H1 (cell line): ENCODE data around the gene ARID4A. TPM values are rescaled to one million over a fixed set of nuclear protein-coding genes. Genes with fewer than 3 reads are reported as not detected.

Source experiments
- CTCF ChIA-PET: fragments of 300-600 bp; sonication (Branson Sonifier 250); formaldehyde crosslinking; loops from one replicate; lab custom pipeline; 2021; ENCODE audit not compliant: partially characterized antibody; lab: Charles Lee
- POLR2A ChIA-PET: fragments of 300-600 bp; sonication (Branson Sonifier 250); formaldehyde crosslinking; loops from one replicate; lab custom pipeline; 2021; ENCODE audit warnings: inconsistent platforms; ENCODE audit not compliant: partially characterized antibody; lab: Charles Lee
- DNase-seq, 2 experiments: peaks; one replicate each; pipeline versions ENCODE4 v3.0.0 to v3.0.0-alpha.2; 2010 to 2022; ENCODE audit warnings: low spot score in 2 of 2, low read depth in 1 of 2, mixed read lengths in 1 of 2
- FAIRE-seq: peaks from 2 replicates; lab custom pipeline; 2011; peaks lifted over from hg19 to GRCh38; lab: Jason Lieb, UNC
- H2AFZ ChIP-seq: 2 replicates; pipeline ENCODE4 v1.8.1; 2012; ENCODE audit warnings: low read length, inconsistent platforms
- H2AK5ac ChIP-seq: 2 replicates; pipeline ENCODE4 v1.6.1; 2013; ENCODE audit warnings: low read depth, low read length
- H2BK120ac ChIP-seq: replicated peaks from 2 replicates; pipeline ENCODE3; 2013; ENCODE audit warnings: low read depth, low read length, inconsistent platforms
- H2BK12ac ChIP-seq: 2 replicates; pipeline ENCODE4 v1.6.1; 2013; ENCODE audit warnings: low read depth, low read length
- H2BK15ac ChIP-seq: 2 replicates; pipeline ENCODE4 v1.6.1; 2013; ENCODE audit warnings: low read length
- H2BK20ac ChIP-seq: 2 replicates; pipeline ENCODE4 v1.6.1; 2013; ENCODE audit warnings: low read length
- H2BK5ac ChIP-seq: 2 replicates; pipeline ENCODE4 v1.6.1; 2013; ENCODE audit warnings: low read depth, low read length
- H3K14ac ChIP-seq: 2 replicates; pipeline ENCODE4 v1.6.1; 2013; ENCODE audit warnings: inconsistent platforms; ENCODE audit not compliant: insufficient read length
- H3K18ac ChIP-seq: 2 replicates; pipeline ENCODE4 v1.6.1; 2013; ENCODE audit warnings: low read length; ENCODE audit errors: extremely low read depth
- H3K23ac ChIP-seq: 2 replicates; pipeline ENCODE4 v1.6.1; 2013; ENCODE audit warnings: inconsistent platforms; ENCODE audit not compliant: insufficient read length
- H3K23me2 ChIP-seq: 2 replicates; pipeline ENCODE4 v1.6.1; 2013; ENCODE audit warnings: low read depth, low read length
- H3K27ac ChIP-seq: 2 replicates; pipeline ENCODE4 v1.6.1; 2011; ENCODE audit warnings: low read depth, low read length, inconsistent platforms
- H3K27me3 ChIP-seq, 4 experiments: replicated peaks in 1 of 4; 1 replicate in 1 of 4; 2 replicates in 3 of 4; pipeline versions ENCODE4 v1.6.1 to v1.8.1; 2011 to 2013; ENCODE audit warnings: low read length in 3 of 4, mild to moderate bottlenecking in 3 of 4, inconsistent platforms in 2 of 4, mixed read lengths in 2 of 4, moderate library complexity in 1 of 4; ENCODE audit not compliant: control insufficient read depth in 3 of 4, insufficient read depth in 3 of 4; ENCODE audit errors: extremely low read depth in 1 of 4
- H3K36me3 ChIP-seq, 4 experiments: 2 replicates each; pipeline versions ENCODE4 v1.6.1 to v1.8.1; 2011 to 2013; ENCODE audit warnings: mild to moderate bottlenecking in 4 of 4, low read length in 3 of 4, moderate library complexity in 2 of 4, control low read depth in 1 of 4, inconsistent platforms in 1 of 4; ENCODE audit not compliant: insufficient read depth in 4 of 4, control insufficient read depth in 2 of 4
- H3K4ac ChIP-seq: replicated peaks from 2 replicates; pipeline ENCODE3; 2013; ENCODE audit warnings: low read length, low read depth, mixed read lengths, inconsistent platforms; ENCODE audit not compliant: insufficient read length
- H3K4me1 ChIP-seq, 4 experiments: replicated peaks in 1 of 4; 1 replicate in 1 of 4; 2 replicates in 3 of 4; pipeline versions ENCODE4 v1.6.1 to v1.8.1; 2011 to 2013; ENCODE audit warnings: low read length in 3 of 4, inconsistent platforms in 2 of 4, mixed read lengths in 1 of 4; ENCODE audit not compliant: insufficient read depth in 4 of 4, control insufficient read depth in 3 of 4
- H3K4me2 ChIP-seq, 2 experiments: 2 replicates each; pipeline versions ENCODE4 v1.6.1 to v1.8.1; 2011 to 2013; ENCODE audit warnings: low read depth in 2 of 2, low read length in 2 of 2, control low read depth in 1 of 2, inconsistent platforms in 1 of 2, mild to moderate bottlenecking in 1 of 2; ENCODE audit not compliant: insufficient read depth in 1 of 2
- H3K4me3 ChIP-seq, 4 experiments: fragments of 200-600, 300-600 bp in 1 of 4; sonication (generic), shearing (Covaris generic), sonication (Bioruptor Twin) in 1 of 4; 2 replicates each; pipeline versions ENCODE4 v1.5.1 to v1.8.1; 2011 to 2016; ENCODE audit warnings: low read length in 4 of 4, low read depth in 3 of 4, control low read depth in 2 of 4, inconsistent platforms in 2 of 4, mild to moderate bottlenecking in 2 of 4, mixed read lengths in 1 of 4, moderate library complexity in 1 of 4; ENCODE audit not compliant: insufficient read depth in 2 of 4; ENCODE audit errors: extremely low read depth in 1 of 4
- H3K56ac ChIP-seq: replicated peaks from 2 replicates; pipeline ENCODE3; 2013; ENCODE audit warnings: low read depth, mild to moderate bottlenecking, mixed read lengths, low read length, inconsistent platforms; ENCODE audit not compliant: insufficient read length
- H3K79me1 ChIP-seq: 2 replicates; pipeline ENCODE4 v1.6.1; 2013; ENCODE audit warnings: low read depth, low read length, control low read depth
- H3K79me2 ChIP-seq, 2 experiments: 2 replicates each; pipeline versions ENCODE4 v1.6.1 to v1.8.1; 2012 to 2013; ENCODE audit warnings: low read length in 2 of 2, mild to moderate bottlenecking in 2 of 2, inconsistent platforms in 1 of 2; ENCODE audit not compliant: insufficient read depth in 2 of 2, control insufficient read depth in 1 of 2
- H3K9ac ChIP-seq, 4 experiments: replicated peaks in 1 of 4; 1 replicate in 1 of 4; 2 replicates in 3 of 4; pipeline versions ENCODE4 v1.6.1 to v1.8.1; 2011 to 2013; ENCODE audit warnings: low read depth in 3 of 4, low read length in 3 of 4, control low read depth in 2 of 4, mild to moderate bottlenecking in 2 of 4, moderate library complexity in 2 of 4, inconsistent platforms in 1 of 4; ENCODE audit errors: extremely low read depth in 1 of 4
- H3K9me3 ChIP-seq, 2 experiments: 2 replicates each; pipeline versions ENCODE4 v1.6.1 to v1.8.1; 2012 to 2013; ENCODE audit warnings: mild to moderate bottlenecking in 2 of 2, moderate library complexity in 2 of 2, control low read depth in 1 of 2, inconsistent platforms in 1 of 2, low read depth in 1 of 2, low read length in 1 of 2, mixed read lengths in 1 of 2; ENCODE audit not compliant: insufficient read depth in 2 of 2
- H4K20me1 ChIP-seq, 2 experiments: replicated peaks in 1 of 2; 2 replicates each; pipeline versions ENCODE3 to v1.8.1; 2011 to 2013; ENCODE audit warnings: inconsistent platforms in 2 of 2, low read length in 2 of 2, mild to moderate bottlenecking in 1 of 2; ENCODE audit not compliant: insufficient read depth in 2 of 2, control insufficient read depth in 1 of 2
- H4K5ac ChIP-seq: 2 replicates; pipeline ENCODE4 v1.6.1; 2013; ENCODE audit warnings: low read length, low read depth, mixed read lengths, inconsistent platforms; ENCODE audit not compliant: insufficient read length
- H4K8ac ChIP-seq: 2 replicates; pipeline ENCODE4 v1.8.0; 2013; ENCODE audit warnings: mild to moderate bottlenecking, moderate library complexity, low read length, inconsistent platforms; ENCODE audit not compliant: insufficient read depth; ENCODE audit errors: extremely low read depth
- H4K91ac ChIP-seq: replicated peaks from 2 replicates; pipeline ENCODE3; 2013; ENCODE audit warnings: low read length, mixed read lengths, inconsistent platforms; ENCODE audit not compliant: insufficient read length
- ASH2L ChIP-seq: fragments of 200-600, 300-600 bp; sonication (generic); IDR thresholded peaks from one replicate; pipeline ENCODE4 v1.7.1; 2017; ENCODE audit warnings: low read length
- CHD2 ChIP-seq: IDR thresholded peaks from 2 replicates; pipeline ENCODE4 v1.6.1; 2012; ENCODE audit warnings: low read length, improper control_type of control experiment
- EZH2 ChIP-seq: fragments of 200-600 bp; sonication (generic); IDR thresholded peaks from 2 replicates; pipeline ENCODE4 v1.7.1; 2012; ENCODE audit warnings: low read depth, mild to moderate bottlenecking, moderate library complexity, low read length, inconsistent platforms; ENCODE audit not compliant: severe bottlenecking
- HDAC6 ChIP-seq: IDR thresholded peaks from one replicate; pipeline ENCODE4 v1.7.1; 2012; ENCODE audit warnings: low read depth, mild to moderate bottlenecking, inconsistent platforms, low read length, moderate library complexity
- JUN ChIP-seq: IDR thresholded peaks from 2 replicates; pipeline ENCODE4 v1.6.1; 2011; ENCODE audit warnings: low read depth, mild to moderate bottlenecking, improper control_type of control experiment, low read length
- JUND ChIP-seq: IDR thresholded peaks from 2 replicates; pipeline ENCODE4 v1.6.1; 2011; ENCODE audit warnings: mild to moderate bottlenecking, improper control_type of control experiment, low read length
- KDM1A ChIP-seq: fragments of 200-600, 300-600 bp; sonication (generic); IDR thresholded peaks from 2 replicates; pipeline ENCODE4 v1.7.1; 2016; ENCODE audit warnings: mild to moderate bottlenecking, low read length, borderline replicate concordance
- MAFK ChIP-seq: IDR thresholded peaks from 2 replicates; pipeline ENCODE4 v1.6.1; 2012; ENCODE audit warnings: low read depth, mild to moderate bottlenecking, improper control_type of control experiment, low read length
- POLR2AphosphoS5 ChIP-seq: IDR thresholded peaks from 2 replicates; pipeline ENCODE4 v1.6.1; 2011; ENCODE audit warnings: low read depth, low read length
- RNF2 ChIP-seq: fragments of 200-900, 300-1000 bp; sonication (generic); IDR thresholded peaks from 2 replicates; pipeline ENCODE4 v1.7.1; 2016; ENCODE audit warnings: borderline replicate concordance, low read depth, mild to moderate bottlenecking, antibody characterized with exemption, low read length; ENCODE audit not compliant: poor library complexity, severe bottlenecking; ENCODE audit errors: missing control alignments
- SP2 ChIP-seq: IDR thresholded peaks from 2 replicates; pipeline ENCODE4 v1.6.1; 2012; ENCODE audit warnings: mild to moderate bottlenecking, low read length, inconsistent platforms
- SP4 ChIP-seq: IDR thresholded peaks from 2 replicates; pipeline ENCODE4 v1.6.1; 2012; ENCODE audit warnings: low read length, inconsistent platforms
- TBP ChIP-seq: IDR thresholded peaks from 2 replicates; pipeline ENCODE4 v1.6.1; 2011; ENCODE audit warnings: low read depth, low read length, improper control_type of control experiment
- WGBS, 2 experiments: shearing (Covaris generic) in 1 of 2; methylation state at CpG; one replicate each; pipeline versions ENCODE4 v1.1.6 to v1.1.7; 2013 to 2015; ENCODE audit warnings: low lambda C conversion rate in 2 of 2, mixed read lengths in 2 of 2, inconsistent platforms in 1 of 2, low coverage in 1 of 2, missing lambda C conversion rate in 1 of 2; ENCODE audit not compliant: insufficient replicate concordance in 2 of 2, insufficient coverage in 1 of 2, insufficient read length in 1 of 2; ENCODE audit errors: extremely low coverage in 1 of 2, missing lambda C conversion rate in 1 of 2; 5-methylcytosine and 5-hydroxymethylcytosine counted together
- polyA plus RNA-seq, 7 experiments: library from polyadenylated mRNA; depleted of rRNA in 3 of 7; stranded (reverse) in 5 of 7; unstranded in 2 of 7; fragments of >200 nt in 5 of 7; fragments of 200-250 nt in 2 of 7; gene quantifications; 1 replicate in 5 of 7; 2 replicates in 1 of 7; 4 replicates in 1 of 7; pipeline versions ENCODE4 v1.2.1 to v1.2.3, GENCODE V29; 2011 to 2013; ENCODE audit warnings: missing spikeins in 2 of 7, mixed read lengths in 2 of 7
- total RNA-seq: library from RNA; stranded (reverse); fragmentation: NEBNext Ultra II Directional; extraction: Animal tissue kit (Norgen Biotek cat#: 25700); gene quantifications from 2 replicates; pipeline ENCODE4 v1.2.1, GENCODE V29; 2021
- TF ChIP-seq, protein P1 (sequence below): IDR thresholded peaks from 2 replicates; pipeline ENCODE4 v1.6.1; 2011; ENCODE audit warnings: low read depth, mild to moderate bottlenecking, low read length; ENCODE audit not compliant: insufficient read depth

Gene ARID4A
- total and polyA plus RNA-seq, 2 of the 8 experiments (the other 6 are each of a cell fraction or from before 2014, with no cell fraction given) = 2.1 to 14.6 TPM

DNA sequence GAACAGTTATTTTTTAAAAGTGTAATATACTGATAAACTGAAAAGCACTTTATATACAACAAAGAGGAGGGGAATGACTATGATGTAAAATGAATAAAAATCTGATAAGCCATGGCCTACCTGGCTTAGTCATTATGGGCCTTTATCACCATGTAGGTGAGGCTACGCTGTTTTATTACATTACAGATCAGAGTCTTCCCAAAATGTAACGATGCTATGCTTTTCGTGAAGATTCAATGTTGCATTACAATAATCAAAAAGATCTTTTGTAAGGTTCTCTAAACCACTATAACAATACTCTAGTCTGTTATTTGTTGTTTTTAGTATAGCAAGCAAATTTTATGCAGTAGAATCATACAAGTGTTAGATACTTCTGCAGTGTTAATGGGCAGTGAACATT is 34.2 kb downstream of the ARID4A start:
- H3K23me2 ChIP-seq = no peaks in the 10 kb centered on the region; the same call in 1 of the 2 replicates
- CTCF ChIA-PET = no interaction called here
- H3K36me3 ChIP-seq = peaks cover 2 to 17% (median 4%) of the 10 kb centered on the region in 4 experiments; a peak in 4 of 8 replicates
- no peaks in the 10 kb centered on the region for H3K9me3 ChIP-seq
- no peaks in the 10 kb centered on the region for H3K27me3 ChIP-seq
- no peak overlapping the region for H3K23ac ChIP-seq
- no peak overlapping the region for H2BK12ac ChIP-seq
- DNase-seq (no peak), FAIRE-seq (no peak)
- H2BK15ac ChIP-seq = no peak overlapping the region
- H4K8ac ChIP-seq = no peak overlapping the region
- no peak overlapping the region for H3K4me3 ChIP-seq
- H3K4ac ChIP-seq = no peak overlapping the region
- H4K20me1 ChIP-seq = no peaks in the 10 kb centered on the region
- H3K56ac ChIP-seq = no peak overlapping the region
- no peak overlapping the region for H3K27ac ChIP-seq
- no peaks in the 10 kb centered on the region for H3K79me1 ChIP-seq
- 88% methylated on average over 3 of the region's 3 CpGs; no CpG with 5 or more reads in 1 of the 2 experiments for WGBS, 2 experiments
- POLR2A ChIA-PET = no interaction called here
- no peak overlapping the region for H2BK120ac ChIP-seq
- H2AK5ac ChIP-seq = no peak overlapping the region
- H4K91ac ChIP-seq = no peak overlapping the region
- H4K5ac ChIP-seq = no peak overlapping the region
- no peak overlapping the region for H3K14ac ChIP-seq
- no peak overlapping the region for H3K9ac ChIP-seq
- H3K4me1 ChIP-seq = no peaks in the 10 kb centered on the region
- no peak overlapping the region for H2BK5ac ChIP-seq
- H3K4me2 ChIP-seq = no peak overlapping the region
- H3K18ac ChIP-seq = no peak overlapping the region
- no peak overlapping the region for H2AFZ ChIP-seq
- no peaks in the 10 kb centered on the region for H3K79me2 ChIP-seq
- H2BK20ac ChIP-seq = no peak overlapping the region
- no peak for TF ChIP-seq SP4
- no peak for TF ChIP-seq CHD2
- TF ChIP-seq, protein P1, sequence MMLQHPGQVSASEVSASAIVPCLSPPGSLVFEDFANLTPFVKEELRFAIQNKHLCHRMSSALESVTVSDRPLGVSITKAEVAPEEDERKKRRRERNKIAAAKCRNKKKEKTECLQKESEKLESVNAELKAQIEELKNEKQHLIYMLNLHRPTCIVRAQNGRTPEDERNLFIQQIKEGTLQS = no peak
- TF ChIP-seq HDAC6 = no peak
- no peak for TF ChIP-seq SP2
- no peak for TF ChIP-seq JUND
- TF ChIP-seq KDM1A = no peak
- TF ChIP-seq POLR2AphosphoS5 = no peak
- TF ChIP-seq ASH2L = no peak
- no peak for TF ChIP-seq EZH2
- no peak for TF ChIP-seq MAFK
- no peak for TF ChIP-seq JUN
- TF ChIP-seq RNF2 = no peak
- no peak for TF ChIP-seq TBP
